Neural progenitor cell (in vitro differentiated cells): ENCODE data around the gene NWD2.

Source experiments
- CTCF ChIP-seq: fragments of 200-600 bp; sonication (generic); IDR thresholded peaks from 2 replicates; pipeline ENCODE4 v1.5.1; 2017; ENCODE audit warnings: antibody characterized with exemption, mild to moderate bottlenecking
- EZH2phosphoT487 ChIP-seq: fragments of 200-600 bp; sonication (generic); IDR thresholded peaks from 2 replicates; pipeline ENCODE4 v1.6.1; 2017; ENCODE audit warnings: antibody characterized with exemption

DNA sequence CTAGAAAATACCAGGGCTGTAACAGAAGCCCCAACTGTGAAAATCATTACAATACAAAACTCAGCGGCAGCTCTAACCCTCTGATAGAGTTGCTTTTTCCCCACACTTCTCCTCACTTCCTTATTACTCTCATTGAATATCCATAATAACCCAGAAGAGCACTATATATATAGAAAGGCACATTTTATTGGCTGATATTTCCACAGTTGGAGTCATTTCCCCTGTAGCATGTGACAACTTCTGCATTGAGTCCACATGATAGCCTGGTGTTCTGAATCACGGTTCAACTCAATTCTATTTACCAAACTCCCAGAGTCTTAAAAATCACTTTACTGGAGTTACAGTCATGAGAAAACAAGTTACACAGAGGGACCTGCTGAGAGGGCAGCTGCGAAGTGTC is 46.6 kb upstream of the NWD2 start:
- no peak for TF ChIP-seq CTCF
- no peak for TF ChIP-seq EZH2phosphoT487
